Activated T-helper 1 cell treated with anti-CD3 and anti-CD28 coated beads, Interleukin-12 subunit alpha, Interleukin-12 subunit beta, Interleukin-2, Interleukin-4 antibody, amounts not matched to agents 30 ng/mL and 10 ng/mL and 1 ng/mL, durations not matched to agents 14 hours and 24 hours and 36 hours (primary cell): ENCODE results near the gene KRT10. TPM values are rescaled to one million over a fixed set of nuclear protein-coding genes. Genes with fewer than 3 reads are reported as not detected.
A peak's percentile ranks its signal among the peaks of the same experiment; 100 is the strongest.

Experiments used
- DNase-seq: peaks from one replicate; pipeline ENCODE4 v3.0.0; 2021; ENCODE audit warnings: low spot score
- H3K27ac Mint-ChIP-seq: one replicate; pipeline ENCODE4 v1.8.0; 2021; ENCODE audit warnings: mild to moderate bottlenecking, mixed read lengths
- H3K27me3 Mint-ChIP-seq: one replicate; pipeline ENCODE4 v1.8.0; 2022; ENCODE audit warnings: mild to moderate bottlenecking, moderate library complexity, mixed read lengths; ENCODE audit not compliant: insufficient read depth
- H3K36me3 Mint-ChIP-seq: one replicate; pipeline ENCODE4 v1.8.0; 2021; ENCODE audit warnings: low read depth, mixed read lengths
- H3K4me1 Mint-ChIP-seq: one replicate; pipeline ENCODE4 v1.8.0; 2021; ENCODE audit warnings: low read depth, mixed read lengths
- H3K4me3 Mint-ChIP-seq: one replicate; pipeline ENCODE4 v1.8.0; 2021; ENCODE audit warnings: mild to moderate bottlenecking, moderate library complexity, mixed read lengths
- H3K9me3 Mint-ChIP-seq: one replicate; pipeline ENCODE4 v1.8.0; 2021; ENCODE audit warnings: mixed read lengths
- intact Hi-C: fragments of 100-400 bp; cut with micrococcal nuclease; formaldehyde crosslinking; loops from one replicate; pipeline ENCODE4 v1.15.1; 2024
- total RNA-seq: library from RNA; stranded (reverse); gene quantifications from 2 replicates; pipeline ENCODE4 v1.2.3, GENCODE V29; 2022

The KRT10 gene
- total RNA-seq, 1 donor from 2014 or later = 28.0 TPM

- Mint-ChIP-seq H3K9me3 (peaks cover 22% of the 10 kb centered on the region), H3K36me3 (peaks cover 13% of the 10 kb centered on the region), H3K4me1 (peaks cover 10% of the 10 kb centered on the region), H3K27me3 (peaks cover 50% of the 10 kb centered on the region), H3K27ac (no peak overlapping the region), H3K4me3 (no peak overlapping the region)
- no peak for DNase-seq
- intact Hi-C loops = no loop called here
Measured at GRCh38 chr17:40812639-40813038, 9.8 kb downstream of the KRT10 start.

GRCh38 chr17:40810494-40810893 is 11.9 kb downstream of the KRT10 start:
- Mint-ChIP-seq H3K27ac (no peak overlapping the region), H3K4me1 (no peaks in the 10 kb centered on the region), H3K9me3 (peaks cover 12% of the 10 kb centered on the region), H3K4me3 (no peak overlapping the region), H3K27me3 (peaks cover 67% of the 10 kb centered on the region), H3K36me3 (peaks cover 2% of the 10 kb centered on the region)
- intact Hi-C loops = no loop called here
- DNase-seq = no peak

- H3K27ac Mint-ChIP-seq = no peak overlapping the region
- DNase-seq = no peak
Measured at GRCh38 chr17:40809721-40810421, 12.5 kb downstream of the KRT10 start.

GRCh38 chr17:40806131-40806530 is 16.3 kb downstream of the KRT10 start:
- Mint-ChIP-seq H3K27me3 (peaks cover 56% of the 10 kb centered on the region), H3K36me3 (no peaks in the 10 kb centered on the region), H3K4me1 (no peaks in the 10 kb centered on the region), H3K4me3 (no peak overlapping the region), H3K27ac (no peak overlapping the region), H3K9me3 (no peaks in the 10 kb centered on the region)
- intact Hi-C loops = loop anchor here (10.0 kb wide), 1 partner anchor 99 kb away; no protein-coding TSS in a partner anchor
- DNase-seq = no peak

More at GRCh38 chr17:40809721-40810421, 12.5 kb downstream of the KRT10 start:
- Mint-ChIP-seq H3K4me3 (no peak overlapping the region), H3K4me1 (no peaks in the 10 kb centered on the region), H3K36me3 (peaks cover 2% of the 10 kb centered on the region), H3K9me3 (peaks cover 12% of the 10 kb centered on the region), H3K27me3 (peaks cover 72% of the 10 kb centered on the region)
- intact Hi-C loops = loop anchor here (10.0 kb wide), 1 partner anchor 95 kb away; no protein-coding TSS in a partner anchor

GRCh38 chr17:40803617-40804082 is 18.8 kb downstream of the KRT10 start:
- Mint-ChIP-seq H3K9me3 (no peaks in the 10 kb centered on the region), H3K36me3 (no peaks in the 10 kb centered on the region), H3K4me3 (no peak overlapping the region), H3K27ac (no peak overlapping the region), H3K4me1 (no peaks in the 10 kb centered on the region), H3K27me3 (peaks cover 39% of the 10 kb centered on the region)
- intact Hi-C loops = loop anchor here (1.0 to 10.0 kb wide), 6 partner anchors 101 to 863 kb away; no protein-coding TSS in a partner anchor
- peak; percentile 49 for DNase-seq

GRCh38 chr17:40801157-40801556 is 21.3 kb downstream of the KRT10 start:
- Mint-ChIP-seq H3K4me1 (no peaks in the 10 kb centered on the region), H3K27me3 (peaks cover 27% of the 10 kb centered on the region), H3K4me3 (no peak overlapping the region), H3K27ac (no peak overlapping the region), H3K36me3 (no peaks in the 10 kb centered on the region), H3K9me3 (no peaks in the 10 kb centered on the region)
- DNase-seq = no peak
- intact Hi-C loops = loop anchor here (5.0 to 10.0 kb wide), 3 partner anchors 104 to 746 kb away; no protein-coding TSS in a partner anchor

- Mint-ChIP-seq H3K27me3 (peaks cover 26% of the 10 kb centered on the region), H3K4me1 (no peaks in the 10 kb centered on the region), H3K9me3 (no peaks in the 10 kb centered on the region), H3K36me3 (no peaks in the 10 kb centered on the region), H3K4me3 (no peak overlapping the region), H3K27ac (no peak overlapping the region)
- no peak for DNase-seq
- intact Hi-C loops = loop anchor here (5.0 to 10.0 kb wide), 3 partner anchors 104 to 747 kb away; no protein-coding TSS in a partner anchor
Measured at GRCh38 chr17:40800381-40800780, 22.0 kb downstream of the KRT10 start.

- H3K9me3 Mint-ChIP-seq = no peaks in the 10 kb centered on the region
- intact Hi-C loops = loop anchor here (5.0 to 10.0 kb wide), 3 partner anchors 105 to 747 kb away; no protein-coding TSS in a partner anchor
- no peaks in the 10 kb centered on the region for H3K4me1 Mint-ChIP-seq
- no peak within 1 kb of the TSS for H3K4me3 Mint-ChIP-seq
- H3K36me3 Mint-ChIP-seq = no peaks in the 10 kb centered on the region
- DNase-seq = no peak
- H3K27me3 Mint-ChIP-seq = peaks cover 22% of the 10 kb centered on the region
- no peak within 1 kb of the TSS for H3K27ac Mint-ChIP-seq
Measured at GRCh38 chr17:40799859-40800258, 22.6 kb downstream of the KRT10 start, which contains the start of gene KRT28. KRT28 (minus strand) TSS chr17:40799959; CDS start chr17:40799893, 66 bp downstream.

- Mint-ChIP-seq H3K4me1 (no peaks in the 10 kb centered on the region), H3K27me3 (peaks cover 22% of the 10 kb centered on the region), H3K36me3 (no peaks in the 10 kb centered on the region), H3K4me3 (no peak overlapping the region), H3K9me3 (no peaks in the 10 kb centered on the region), H3K27ac (no peak overlapping the region)
- no peak for DNase-seq
- intact Hi-C loops = no loop called here
Measured at GRCh38 chr17:40796846-40797245, 25.6 kb downstream of the KRT10 start.

- Mint-ChIP-seq H3K27ac (no peak overlapping the region), H3K9me3 (no peaks in the 10 kb centered on the region), H3K4me3 (no peak overlapping the region), H3K36me3 (no peaks in the 10 kb centered on the region), H3K4me1 (no peaks in the 10 kb centered on the region), H3K27me3 (peaks cover 22% of the 10 kb centered on the region)
- DNase-seq = no peak
- intact Hi-C loops = no loop called here
Measured at GRCh38 chr17:40795019-40795667, 27.3 kb downstream of the KRT10 start.

- DNase-seq = no peak
- Mint-ChIP-seq H3K27ac (no peak overlapping the region), H3K9me3 (no peaks in the 10 kb centered on the region), H3K4me3 (no peak overlapping the region), H3K36me3 (no peaks in the 10 kb centered on the region), H3K27me3 (peaks cover 22% of the 10 kb centered on the region), H3K4me1 (no peaks in the 10 kb centered on the region)
- intact Hi-C loops = no loop called here
Measured at GRCh38 chr17:40794466-40794865, 27.9 kb downstream of the KRT10 start.

- H3K4me3 Mint-ChIP-seq = no peak overlapping the region
- no peak for DNase-seq
- H3K4me1 Mint-ChIP-seq = no peaks in the 10 kb centered on the region
- no peak overlapping the region for H3K27ac Mint-ChIP-seq
- peaks cover 22% of the 10 kb centered on the region for H3K27me3 Mint-ChIP-seq
- H3K36me3 Mint-ChIP-seq = no peaks in the 10 kb centered on the region
- intact Hi-C loops = no loop called here
- H3K9me3 Mint-ChIP-seq = no peaks in the 10 kb centered on the region
Measured at GRCh38 chr17:40793832-40794231, 28.6 kb downstream of the KRT10 start.
